Right kidney (tissue), 1 donor: ENCODE measurements around the gene HSPB7.
"Not testable (repeated sequence)": the region's sequence is repeated elsewhere in the genome, so short reads cannot be mapped to it uniquely, and the experiment has no call there.

Source experiments
- DNase-seq: peaks from one replicate; pipeline ENCODE4 v3.0.0-alpha.2; 2016

The HSPB7 gene

GRCh38 chr1:16006552-16007485 lies 11.0 kb downstream of the HSPB7 start:
- no peak for DNase-seq

- no peak for DNase-seq
Observed at GRCh38 chr1:16006010-16006409, 11.8 kb downstream of the HSPB7 start.

GRCh38 chr1:16005597-16005996 lies 12.2 kb downstream of the HSPB7 start:
- no peak for DNase-seq

GRCh38 chr1:16001274-16001673 lies 16.6 kb downstream of the HSPB7 start:
- not testable (repeated sequence) for DNase-seq

- DNase-seq: no peak
Observed at GRCh38 chr1:15998929-15999328, 18.9 kb downstream of the HSPB7 start.

- no peak for DNase-seq
Observed at GRCh38 chr1:15997637-15998280, 20.1 kb downstream of the HSPB7 start.

GRCh38 chr1:15997076-15997585 lies 20.7 kb downstream of the HSPB7 start:
- no peak for DNase-seq

- no peak for DNase-seq
Observed at GRCh38 chr1:15994590-15995351, 23.1 kb downstream of the HSPB7 start.

GRCh38 chr1:15994081-15994480 lies 23.8 kb downstream of the HSPB7 start:
- DNase-seq: no peak

- no peak for DNase-seq
Observed at GRCh38 chr1:15993666-15994065, 24.2 kb downstream of the HSPB7 start.

- DNase-seq: no peak
Observed at GRCh38 chr1:15992582-15993500, 25.0 kb downstream of the HSPB7 start.

GRCh38 chr1:15992187-15992553 lies 25.7 kb downstream of the HSPB7 start:
- no peak for DNase-seq

- DNase-seq: no peak
Observed at GRCh38 chr1:15991427-15992186, 26.2 kb downstream of the HSPB7 start.

- DNase-seq: no peak
Observed at GRCh38 chr1:15989776-15990175, 28.1 kb downstream of the HSPB7 start.

- no peak for DNase-seq
Observed at GRCh38 chr1:15988856-15989736, 28.7 kb downstream of the HSPB7 start.

GRCh38 chr1:15985611-15986297 lies 32.1 kb downstream of the HSPB7 start:
- no peak for DNase-seq

- DNase-seq: no peak
Observed at GRCh38 chr1:15983275-15983674, 34.6 kb downstream of the HSPB7 start.

- DNase-seq: no peak
Observed at GRCh38 chr1:15981679-15982078, 36.2 kb downstream of the HSPB7 start.

GRCh38 chr1:15977947-15978346 lies 39.9 kb downstream of the HSPB7 start:
- DNase-seq: not testable (repeated sequence)
